ENCODE results near the gene GMCL2. TPM values are rescaled to one million over a fixed set of nuclear protein-coding genes. Genes with fewer than 3 reads are reported as not detected.
A peak's percentile ranks its signal among the peaks of the same experiment; 100 is the strongest.
"Not testable (repeated sequence)": the region's sequence is repeated elsewhere in the genome, so short reads cannot be mapped to it uniquely, and the experiment has no call there.

GMCL2 gene
- total and polyA plus RNA-seq, 8 donors, result 0.06 TPM; not detected in 7

- H3K9me3 ChIP-seq, result no peaks in the 10 kb centered on the region
- H3K36me3 ChIP-seq, result peaks cover 0 to 48% of the 10 kb centered on the region in 2 donors
- H3K27me3 ChIP-seq, result no peaks in the 10 kb centered on the region
- peaks cover 31 to 81% of the 10 kb centered on the region in 2 donors for H3K4me1 ChIP-seq
- peak overlapping the region; percentile 99 for H3K27ac ChIP-seq
- DNase-seq, result no peak
- TF ChIP-seq CTCF (IDR thresholded peaks at IDR 0.05), result no peak
- peak overlapping the region; percentile 64 to 91 for H3K4me3 ChIP-seq
- no peak for ATAC-seq
- intact Hi-C loops (cut with DNase I), result no loop called here
Measured at GRCh38 chr5:178231539-178232123, 44.5 kb upstream of the GMCL2 start.

GRCh38 chr5:178230879-178231538 lies 43.8 kb upstream of the GMCL2 start:
- no peaks in the 10 kb centered on the region for H3K27me3 ChIP-seq
- ATAC-seq, result no peak
- peak in 1 of 4 donors; percentile 38 for DNase-seq
- H3K27ac ChIP-seq, result peak overlapping the region in 1 of 2 donors; percentile 99
- peaks cover 0 to 54% of the 10 kb centered on the region in 2 donors for H3K36me3 ChIP-seq
- H3K4me1 ChIP-seq, result peaks cover 26 to 74% of the 10 kb centered on the region in 2 donors
- H3K4me3 ChIP-seq, result peak overlapping the region; percentile 64 to 91
- no peaks in the 10 kb centered on the region for H3K9me3 ChIP-seq
- TF ChIP-seq CTCF (IDR thresholded peaks at IDR 0.05), result no peak
- intact Hi-C loops (cut with DNase I), result no loop called here

- Histone ChIP-seq H3K4me3 (no peak overlapping the region), H3K36me3 (peaks cover 0 to 65% of the 10 kb centered on the region in 2 donors), H3K9me3 (no peaks in the 10 kb centered on the region), H3K27ac (no peak overlapping the region), H3K27me3 (no peaks in the 10 kb centered on the region), H3K4me1 (peaks cover 26 to 63% of the 10 kb centered on the region in 2 donors)
- DNase-seq (peak in 1 of 4 donors; percentile 57), ATAC-seq (no peak)
- TF ChIP-seq CTCF (IDR thresholded peaks at IDR 0.05), result no peak
- intact Hi-C loops (cut with DNase I), result no loop called here
Measured at GRCh38 chr5:178229861-178230260, 42.7 kb upstream of the GMCL2 start.

DNA sequence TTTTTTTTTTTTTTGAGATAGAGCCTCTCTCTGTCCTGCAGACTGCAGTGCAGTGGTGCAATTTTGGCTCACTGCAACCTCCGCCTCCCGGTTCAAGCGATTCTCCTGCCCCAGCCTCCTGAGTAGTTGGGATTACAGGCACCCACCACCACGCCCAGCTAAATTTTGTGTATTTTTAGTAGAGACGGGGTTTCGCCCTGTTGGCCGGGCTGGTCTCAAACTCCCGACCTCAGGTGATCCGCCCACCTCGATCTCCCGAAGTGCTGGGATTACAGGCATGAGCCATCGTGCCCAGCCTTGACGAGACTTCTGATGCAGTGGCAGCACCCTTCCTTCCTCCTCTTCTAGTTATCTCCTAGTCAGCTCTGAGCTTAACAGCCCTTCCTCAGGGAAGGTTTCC lies 41.9 kb upstream of the GMCL2 start:
- peak in 1 of 4 donors; percentile 66 for DNase-seq
- H3K27me3 ChIP-seq; intact Hi-C loops (cut with DNase I); H3K27ac ChIP-seq; ATAC-seq; H3K9me3 ChIP-seq; H3K4me3 ChIP-seq: not testable (repeated sequence)
- peaks cover 0 to 73% of the 10 kb centered on the region in 2 donors for H3K36me3 ChIP-seq
- H3K4me1 ChIP-seq, result peaks cover 26 to 55% of the 10 kb centered on the region in 2 donors

GRCh38 chr5:178228609-178229008 lies 41.4 kb upstream of the GMCL2 start:
- H3K9me3 ChIP-seq, result no peaks in the 10 kb centered on the region
- H3K27ac ChIP-seq, result no peak overlapping the region
- H3K4me3 ChIP-seq, result no peak overlapping the region
- ATAC-seq (no peak), DNase-seq (no peak)
- no peak for TF ChIP-seq CTCF (IDR thresholded peaks at IDR 0.05)
- intact Hi-C loops (cut with DNase I), result no loop called here
- peaks cover 26 to 53% of the 10 kb centered on the region in 2 donors for H3K4me1 ChIP-seq
- H3K27me3 ChIP-seq, result no peaks in the 10 kb centered on the region
- H3K36me3 ChIP-seq, result peaks cover 0 to 78% of the 10 kb centered on the region in 2 donors
